HEK293T (cell line): ENCODE data around the gene CBLN4.

Source experiments
- CTCF ChIA-PET: fragments of 350-600 bp; formaldehyde crosslinking; extraction: SDS; loops from one replicate; lab custom pipeline; 2021; ENCODE audit warnings: antibody characterized with exemption, inconsistent platforms; lab: Yijun Ruan, JAX
- POLR2A ChIA-PET: fragments of 350-600 bp; formaldehyde crosslinking; extraction: SDS; loops from one replicate; lab custom pipeline; 2020; ENCODE audit warnings: antibody characterized with exemption, inconsistent platforms; lab: Yijun Ruan, JAX
- DNase-seq: peaks from one replicate; pipeline ENCODE4 v3.0.0; 2012; ENCODE audit warnings: mixed read lengths; ENCODE audit errors: extremely low spot score
- ARNT ChIP-seq: fragments of 450-650 bp; IDR thresholded peaks from 2 replicates; pipeline ENCODE4 v1.6.1; 2017; ENCODE audit warnings: mild to moderate bottlenecking
- BHLHE40 ChIP-seq: fragments of 450-650 bp; IDR thresholded peaks from 2 replicates; pipeline ENCODE4 v1.6.1; 2016; ENCODE audit warnings: mild to moderate bottlenecking, moderate library complexity, borderline replicate concordance
- CTBP1 ChIP-seq: fragments of 450-650 bp; IDR thresholded peaks from 2 replicates; pipeline ENCODE4 v1.6.1; 2016; ENCODE audit warnings: borderline replicate concordance
- ELF4 ChIP-seq: fragments of 450-650 bp; IDR thresholded peaks from 2 replicates; pipeline ENCODE4 v1.6.1; 2017; ENCODE audit warnings: antibody characterized with exemption
- FOXA1 ChIP-seq: fragments of 450-650 bp; IDR thresholded peaks from 2 replicates; pipeline ENCODE4 v1.6.1; 2016; ENCODE audit warnings: mild to moderate bottlenecking
- FOXK2 ChIP-seq: fragments of 450-650 bp; IDR thresholded peaks from 2 replicates; pipeline ENCODE4 v1.6.1; 2016; ENCODE audit warnings: mild to moderate bottlenecking
- FOXM1 ChIP-seq: fragments of 450-650 bp; IDR thresholded peaks from 2 replicates; pipeline ENCODE4 v1.6.1; 2017; ENCODE audit warnings: mild to moderate bottlenecking, borderline replicate concordance
- HDGF ChIP-seq: fragments of 450-650 bp; IDR thresholded peaks from 2 replicates; pipeline ENCODE4 v1.6.1; 2017; ENCODE audit warnings: antibody characterized with exemption, borderline replicate concordance
- L3MBTL2 ChIP-seq: fragments of 450-650 bp; conservative IDR thresholded peaks from 2 replicates; pipeline ENCODE4 v1.6.1; 2016; ENCODE audit warnings: mild to moderate bottlenecking
- LEF1 ChIP-seq: fragments of 450-650 bp; IDR thresholded peaks from 2 replicates; pipeline ENCODE4 v1.6.1; 2017; ENCODE audit warnings: mild to moderate bottlenecking, borderline replicate concordance
- NFRKB ChIP-seq: fragments of 450-650 bp; IDR thresholded peaks from 2 replicates; pipeline ENCODE4 v1.6.1; 2016; ENCODE audit warnings: mild to moderate bottlenecking, moderate library complexity
- PKNOX1 ChIP-seq: fragments of 450-650 bp; IDR thresholded peaks from 2 replicates; pipeline ENCODE4 v1.6.1; 2016
- SP1 ChIP-seq: fragments of 450-650 bp; IDR thresholded peaks from 2 replicates; pipeline ENCODE4 v1.6.1; 2017
- SUZ12 ChIP-seq: fragments of 450-650 bp; IDR thresholded peaks from 2 replicates; pipeline ENCODE4 v1.6.1; 2016; ENCODE audit warnings: mild to moderate bottlenecking
- TARDBP ChIP-seq: fragments of 450-650 bp; IDR thresholded peaks from 2 replicates; pipeline ENCODE4 v1.6.1; 2016
- ZNF384 ChIP-seq: fragments of 450-650 bp; IDR thresholded peaks from 2 replicates; pipeline ENCODE4 v1.6.1; 2016

The CBLN4 gene

GRCh38 chr20:56005389-56005715 lies at the start of gene CBLN4:
CBLN4 (minus strand) TSS chr20:56005519; CDS start chr20:56004171, 1,348 bp downstream.
- no peak for DNase-seq
- CTCF ChIA-PET, result no interaction called here
- TF ChIP-seq PKNOX1 (no peak), LEF1 (no peak), ARNT (no peak), NFRKB (no peak)
- POLR2A ChIA-PET, result no interaction called here

DNA sequence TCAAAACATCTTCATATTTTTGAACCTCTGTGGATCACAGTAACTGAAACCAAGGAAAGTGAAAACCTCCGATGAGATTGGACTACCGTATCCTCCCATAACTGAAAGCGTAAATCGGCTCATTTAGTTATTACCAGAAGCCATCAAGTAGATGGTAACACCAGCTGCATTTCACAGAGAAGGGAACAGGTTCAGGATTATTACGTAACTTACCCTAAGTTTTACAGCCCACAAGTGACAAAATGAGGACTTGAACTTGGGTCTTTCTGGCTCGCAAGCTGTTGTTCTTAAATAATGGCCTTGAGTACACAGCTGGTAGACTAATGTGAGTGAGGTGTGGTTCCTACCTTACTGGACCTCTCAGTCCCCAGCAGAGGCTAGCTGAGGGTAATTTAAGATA lies 37.9 kb upstream of the CBLN4 start:
- ChIA-PET POLR2A (no interaction called here), CTCF (no interaction called here)
- no peak for TF ChIP-seq TARDBP
- TF ChIP-seq SP1, result no peak
- no peak for TF ChIP-seq BHLHE40
- TF ChIP-seq ELF4, result no peak
- no peak for TF ChIP-seq SUZ12
- TF ChIP-seq ARNT, result no peak
- no peak for TF ChIP-seq FOXM1
- TF ChIP-seq PKNOX1, result no peak
- no peak for TF ChIP-seq L3MBTL2
- TF ChIP-seq NFRKB, result no peak
- no peak for TF ChIP-seq FOXK2
- no peak for TF ChIP-seq FOXA1
- DNase-seq, result no peak

GRCh38 chr20:56032251-56032650 lies 26.9 kb upstream of the CBLN4 start:
- POLR2A ChIA-PET, result no interaction called here
- CTCF ChIA-PET, result no interaction called here
- DNase-seq, result no peak
- no peak for TF ChIP-seq NFRKB
- TF ChIP-seq SUZ12, result no peak
- no peak for TF ChIP-seq ARNT
- no peak for TF ChIP-seq FOXA1
- TF ChIP-seq HDGF, result no peak
- TF ChIP-seq PKNOX1, result no peak
- TF ChIP-seq ELF4, result no peak
- TF ChIP-seq FOXM1, result no peak
- TF ChIP-seq ZNF384, result no peak
- TF ChIP-seq CTBP1, result no peak
- TF ChIP-seq BHLHE40, result no peak
- TF ChIP-seq SP1, result no peak
- TF ChIP-seq LEF1, result no peak
- no peak for TF ChIP-seq L3MBTL2
- no peak for TF ChIP-seq FOXK2
- TF ChIP-seq TARDBP, result no peak

DNA sequence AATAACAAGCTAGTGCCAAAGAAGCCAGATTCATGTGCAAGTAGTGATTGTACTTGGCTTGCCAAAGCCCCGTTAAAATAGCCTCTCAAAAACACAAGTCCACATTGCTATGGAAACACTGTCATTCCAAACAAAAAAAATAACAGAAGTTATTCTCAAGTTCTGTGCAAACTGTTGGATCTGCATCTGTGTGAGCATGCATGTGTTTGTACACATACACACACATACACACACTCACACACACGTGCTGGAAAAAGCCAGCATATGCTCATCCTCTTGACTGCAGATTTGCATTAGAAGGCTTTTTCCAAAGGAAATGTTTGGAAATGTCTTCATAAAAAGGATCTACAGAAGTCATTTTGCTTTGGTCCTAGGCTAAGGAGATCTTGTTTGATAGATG lies 13.4 kb upstream of the CBLN4 start:
- no peak for DNase-seq
- CTCF ChIA-PET, result no interaction called here
- POLR2A ChIA-PET, result no interaction called here
- TF ChIP-seq HDGF, result no peak
- no peak for TF ChIP-seq TARDBP
- no peak for TF ChIP-seq NFRKB
- TF ChIP-seq FOXA1, result no peak
- TF ChIP-seq ELF4, result no peak

GRCh38 chr20:56018194-56018593 lies 12.9 kb upstream of the CBLN4 start:
- ChIA-PET POLR2A (no interaction called here), CTCF (no interaction called here)
- DNase-seq, result no peak
- TF ChIP-seq ZNF384 (no peak), LEF1 (no peak), TARDBP (no peak), SUZ12 (no peak), FOXA1 (no peak), BHLHE40 (no peak), HDGF (no peak), FOXK2 (no peak)

GRCh38 chr20:56017560-56017959 lies 12.2 kb upstream of the CBLN4 start:
- no peak for DNase-seq
- no peak for TF ChIP-seq L3MBTL2
- no peak for TF ChIP-seq FOXA1
- no peak for TF ChIP-seq FOXM1
- TF ChIP-seq NFRKB, result no peak
- no peak for TF ChIP-seq CTBP1
- CTCF ChIA-PET, result no interaction called here
- POLR2A ChIA-PET, result no interaction called here

DNA sequence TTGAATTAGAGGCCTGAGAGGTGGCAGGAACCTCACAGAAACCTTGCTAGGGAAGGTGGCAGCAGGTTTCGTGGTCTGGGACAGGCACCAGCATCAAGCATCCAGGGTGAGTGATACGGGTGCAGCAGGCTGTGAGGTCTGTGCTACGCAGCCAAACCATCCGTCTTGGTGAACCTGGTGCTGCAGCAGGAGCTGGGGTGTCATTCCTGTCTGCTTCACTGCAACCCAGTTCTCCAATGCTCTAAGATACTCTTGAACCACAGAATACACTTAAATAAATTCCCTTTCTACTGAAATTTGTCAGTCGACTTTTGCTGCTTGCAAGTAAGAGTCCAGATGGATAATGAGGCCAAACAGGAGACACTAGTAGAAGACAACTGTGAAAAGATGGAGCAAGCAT lies 9.7 kb upstream of the CBLN4 start:
- ChIA-PET CTCF (no interaction called here), POLR2A (no interaction called here)
- no peak for DNase-seq
- TF ChIP-seq ARNT, result no peak
- TF ChIP-seq FOXK2, result no peak
- no peak for TF ChIP-seq PKNOX1
- TF ChIP-seq FOXM1, result no peak
